Astrocyte of the cerebellum (primary cell): ENCODE results near the gene WWOX.

Source experiments
- DNase-seq: peaks from one replicate; pipeline ENCODE4 v3.0.0-alpha.2; 2011; ENCODE audit warnings: low read depth
- H3K4me3 ChIP-seq: 2 replicates; pipeline ENCODE4 v1.5.1; 2011; ENCODE audit warnings: mild to moderate bottlenecking, low read depth, low read length, moderate library complexity
- CTCF ChIP-seq: IDR thresholded peaks from 2 replicates; pipeline ENCODE4 v1.5.1; 2012; ENCODE audit warnings: low read length, low read depth, moderate library complexity, mild to moderate bottlenecking; ENCODE audit errors: missing control alignments
- in situ Hi-C: cut with HindIII; loops from 2 replicates; pipeline ENCODE4 v1.10.0; 2017; ENCODE audit warnings: low sequenced_read_pairs

Gene WWOX

GRCh38 chr16:78957317-78958100 is 858.1 kb downstream of the WWOX start:
- in situ Hi-C loops, result no loop called here
- TF ChIP-seq CTCF, result no peak
- DNase-seq, result no peak

GRCh38 chr16:78961464-78961863 is 862.0 kb downstream of the WWOX start:
- no peak for DNase-seq
- TF ChIP-seq CTCF, result no peak
- no peak overlapping the region for H3K4me3 ChIP-seq
- in situ Hi-C loops, result no loop called here

More at GRCh38 chr16:78957317-78958100, 858.1 kb downstream of the WWOX start:
- no peak overlapping the region for H3K4me3 ChIP-seq

GRCh38 chr16:78962457-78962929 is 863.0 kb downstream of the WWOX start:
- H3K4me3 ChIP-seq, result no peak overlapping the region
- TF ChIP-seq CTCF, result no peak
- no peak for DNase-seq
- in situ Hi-C loops, result no loop called here

GRCh38 chr16:78967948-78968347 is 868.5 kb downstream of the WWOX start:
- no peak for DNase-seq
- H3K4me3 ChIP-seq, result no peak overlapping the region
- in situ Hi-C loops, result no loop called here
- TF ChIP-seq CTCF, result no peak

GRCh38 chr16:78969721-78970120 is 870.3 kb downstream of the WWOX start:
- TF ChIP-seq CTCF, result no peak
- in situ Hi-C loops, result no loop called here
- H3K4me3 ChIP-seq, result no peak overlapping the region
- DNase-seq, result no peak

GRCh38 chr16:78970650-78971049 is 871.2 kb downstream of the WWOX start:
- no peak for DNase-seq
- TF ChIP-seq CTCF, result no peak
- H3K4me3 ChIP-seq, result no peak overlapping the region
- in situ Hi-C loops, result no loop called here
